ENCODE measurements around the gene UBE2G2.

UBE2G2 gene

DNA sequence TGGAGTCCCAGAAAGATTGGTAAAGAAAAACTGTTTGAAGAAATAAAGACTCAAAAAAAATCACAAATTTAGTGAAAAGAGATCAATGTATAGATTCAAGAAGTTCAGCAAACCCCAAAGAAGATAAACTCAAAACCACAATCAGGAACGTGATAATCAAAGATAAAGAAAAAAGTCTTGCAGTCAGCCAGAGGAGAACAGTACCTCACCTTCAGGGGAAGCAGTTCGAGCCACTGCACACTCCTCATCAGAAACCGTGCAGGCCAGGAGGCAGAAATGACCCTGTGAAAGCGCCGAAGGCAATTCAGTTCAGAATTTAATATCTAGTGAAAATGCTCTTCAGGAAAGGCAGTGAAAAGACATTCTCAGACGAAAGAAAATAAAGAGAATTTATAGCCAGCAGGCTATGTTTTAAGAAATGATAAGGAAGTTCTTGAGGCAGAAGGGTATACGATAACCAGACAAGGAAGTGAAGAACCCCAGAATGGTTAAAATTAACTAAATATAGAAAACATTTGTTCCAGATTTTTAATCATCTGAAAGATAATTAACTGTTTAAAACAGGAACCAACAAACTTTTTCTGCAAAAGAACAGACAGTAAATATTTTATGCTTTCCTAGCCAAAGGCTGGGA, 29.7 kb upstream of the UBE2G2 start:
- no peak overlapping the region for H3K4me3 ChIP-seq (ENCODE audit: low read depth, low read length)
- no peak for TF ChIP-seq CTCF (IDR thresholded peaks at IDR 0.05; ENCODE audit: insufficient read depth, low read length, missing control alignments)
- CTCF ChIA-PET = no interaction called here
- POLR2A ChIA-PET = no interaction called here
- no peak for DNase-seq (ENCODE audit: low read depth, low spot score)

DNA sequence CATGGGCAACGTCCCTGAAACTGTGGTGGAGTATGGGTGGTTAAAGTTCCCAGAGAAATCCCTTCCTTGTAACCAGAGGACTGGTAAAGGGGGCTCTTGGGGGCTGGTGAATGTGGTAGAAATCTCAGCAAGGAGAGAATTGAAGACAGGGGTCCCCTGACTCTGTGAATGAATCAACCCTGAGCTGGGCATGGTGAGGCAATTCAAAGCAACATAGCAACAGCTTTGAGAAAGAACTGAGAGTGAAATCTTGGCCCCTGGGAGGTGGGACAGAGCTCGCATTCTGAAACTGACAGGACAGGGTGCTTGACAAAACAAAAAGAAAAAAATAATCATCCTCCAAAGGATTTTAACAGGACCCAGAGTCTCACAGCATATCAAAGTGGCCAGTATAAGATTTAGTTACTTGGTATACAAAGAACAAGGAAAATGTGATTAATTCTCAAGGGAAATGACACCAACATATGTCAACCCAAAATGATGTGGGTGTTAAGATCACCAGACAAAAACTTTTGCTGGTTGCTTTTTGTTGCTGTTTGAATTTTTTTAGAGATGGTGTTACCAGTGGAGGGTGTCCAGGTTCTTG, 28.0 kb upstream of the UBE2G2 start:
- DNase-seq (ENCODE audit: low read depth, low spot score) = no peak
- ChIA-PET POLR2A (no interaction called here), CTCF (no interaction called here)
- no peak overlapping the region for H3K4me3 ChIP-seq (ENCODE audit: low read depth, low read length)
- no peak for TF ChIP-seq CTCF (IDR thresholded peaks at IDR 0.05; ENCODE audit: insufficient read depth, low read length, missing control alignments)

DNA sequence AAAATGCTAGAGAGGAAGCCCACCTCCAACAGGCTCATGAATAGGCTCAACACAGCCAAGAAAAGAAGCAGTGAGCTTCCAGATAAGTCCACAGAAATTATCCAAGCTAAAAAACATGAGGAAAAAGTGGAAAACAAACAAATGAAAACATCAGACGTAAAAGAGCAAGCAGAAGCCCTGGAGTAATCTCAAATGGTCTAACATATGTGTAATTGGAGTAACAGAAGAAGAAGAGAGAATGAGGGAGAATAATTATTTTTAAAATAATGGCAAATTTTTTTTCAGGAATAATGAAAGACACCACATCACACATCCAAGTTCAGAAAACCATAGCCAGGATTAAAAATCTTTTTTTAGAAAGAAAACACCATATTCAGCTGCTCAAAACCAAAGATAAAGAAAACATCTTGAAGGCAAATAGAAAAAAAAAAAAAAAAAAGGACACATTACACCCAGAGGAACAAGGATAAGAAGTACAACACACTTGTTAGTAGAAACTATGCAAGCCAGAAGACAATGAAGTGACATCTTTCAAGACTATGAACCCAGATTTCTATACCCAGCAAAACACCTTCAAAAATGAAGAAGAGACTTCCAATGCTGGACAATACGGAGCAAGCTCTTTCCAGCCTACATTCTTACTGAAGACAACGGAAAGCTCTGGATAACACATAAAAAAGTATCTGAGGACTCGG, 26.9 kb upstream of the UBE2G2 start:
- no peak for DNase-seq (ENCODE audit: low read depth, low spot score)
- ChIA-PET CTCF (no interaction called here), POLR2A (no interaction called here)
- H3K4me3 ChIP-seq (ENCODE audit: low read depth, low read length) = no peak overlapping the region
- TF ChIP-seq CTCF (IDR thresholded peaks at IDR 0.05; ENCODE audit: insufficient read depth, low read length, missing control alignments) = no peak

- CTCF ChIA-PET = interaction anchor here (1.2 to 1.3 kb wide), 2 partner anchors 22 to 315 kb away, joined by 3 read pairs; partner anchors contain the start of gene UBE2G2
- POLR2A ChIA-PET = no interaction called here
- no peak for DNase-seq (ENCODE audit: low read depth, low spot score)
- H3K4me3 ChIP-seq (ENCODE audit: low read depth, low read length) = no peak overlapping the region
- no peak for TF ChIP-seq CTCF (IDR thresholded peaks at IDR 0.05; ENCODE audit: insufficient read depth, low read length, missing control alignments)
These were observed 21.6 kb upstream of the UBE2G2 start for GRCh38 chr21:44823179-44823660.

- TF ChIP-seq CTCF (IDR thresholded peaks at IDR 0.05; ENCODE audit: insufficient read depth, low read length, missing control alignments) = no peak
- H3K4me3 ChIP-seq (ENCODE audit: low read depth, low read length) = no peak overlapping the region
- DNase-seq (ENCODE audit: low read depth, low spot score) = no peak
- ChIA-PET POLR2A (no interaction called here), CTCF (interaction anchor here (1.2 to 1.3 kb wide), 2 partner anchors 21 to 315 kb away, joined by 3 read pairs; partner anchors contain the start of gene UBE2G2)
These were observed 21.0 kb upstream of the UBE2G2 start for GRCh38 chr21:44822484-44823178.

- ChIA-PET POLR2A (no interaction called here), CTCF (interaction anchor here (0.8 to 1.5 kb wide), 3 partner anchors 27 to 73 kb away, joined by 3 read pairs; no protein-coding TSS in a partner anchor)
- TF ChIP-seq CTCF (IDR thresholded peaks at IDR 0.05; ENCODE audit: insufficient read depth, low read length, missing control alignments) = no peak
- DNase-seq (ENCODE audit: low read depth, low spot score) = peak; percentile 12
- H3K4me3 ChIP-seq (ENCODE audit: low read depth, low read length) = no peak overlapping the region
These were observed 19.2 kb upstream of the UBE2G2 start for GRCh38 chr21:44820851-44821250.

Measured in AG04449 (cell line).